Measurements from ENCODE around the gene PALLD. TPM values are rescaled to one million over a fixed set of nuclear protein-coding genes. Genes with fewer than 3 reads are reported as not detected.
A peak's percentile ranks its signal among the peaks of the same experiment; 100 is the strongest.

The PALLD gene
- total RNA-seq, 1 donor from 2014 or later: 25.0 TPM

- no peak for DNase-seq
Measured at GRCh38 chr4:168593399-168593798, 96.5 kb downstream of the PALLD start.

- no peak for DNase-seq
Measured at GRCh38 chr4:168594121-168594520, 97.3 kb downstream of the PALLD start.

GRCh38 chr4:168598191-168598590 lies 101.3 kb downstream of the PALLD start:
- no peak for DNase-seq

GRCh38 chr4:168600796-168601583 lies 104.1 kb downstream of the PALLD start:
- DNase-seq: no peak

- DNase-seq: no peak
Measured at GRCh38 chr4:168601899-168602298, 105.0 kb downstream of the PALLD start.

GRCh38 chr4:168604496-168605373 lies 107.9 kb downstream of the PALLD start:
- DNase-seq: peak; percentile 8

- no peak for DNase-seq
Measured at GRCh38 chr4:168605411-168605810, 108.6 kb downstream of the PALLD start.

GRCh38 chr4:168607215-168607614 lies 110.4 kb downstream of the PALLD start:
- no peak for DNase-seq

- DNase-seq: no peak
Measured at GRCh38 chr4:168608771-168609170, 111.9 kb downstream of the PALLD start.

- no peak for DNase-seq
Measured at GRCh38 chr4:168609369-168609768, 112.5 kb downstream of the PALLD start.

- no peak for DNase-seq
Measured at GRCh38 chr4:168610911-168611530, 114.2 kb downstream of the PALLD start.

GRCh38 chr4:168612450-168613135 lies 115.7 kb downstream of the PALLD start:
- no peak for DNase-seq

GRCh38 chr4:168613869-168614268 lies 117.0 kb downstream of the PALLD start:
- no peak for DNase-seq

GRCh38 chr4:168614281-168615057 lies 117.6 kb downstream of the PALLD start:
- no peak for DNase-seq

- no peak for DNase-seq
Measured at GRCh38 chr4:168615294-168616065, 118.6 kb downstream of the PALLD start.

GRCh38 chr4:168618577-168619265 lies 121.9 kb downstream of the PALLD start:
- no peak for DNase-seq

- DNase-seq: no peak
Measured at GRCh38 chr4:168619266-168619631, 122.4 kb downstream of the PALLD start.

GRCh38 chr4:168621806-168622589 lies 125.1 kb downstream of the PALLD start:
- DNase-seq: no peak

GRCh38 chr4:168622600-168622999 lies 125.7 kb downstream of the PALLD start:
- DNase-seq: no peak

All from occipital lobe (tissue), 2 donors.